Omental fat pad (tissue), 4 donors: ENCODE data around the gene LDAF1. TPM values are rescaled to one million over a fixed set of nuclear protein-coding genes. Genes with fewer than 3 reads are reported as not detected.

Source experiments
- ATAC-seq: fragments of 150-250 bp; one replicate; pipeline ENCODE4 v1.9.1; 2016; ENCODE audit warnings: mild to moderate bottlenecking, moderate library complexity; ENCODE audit not compliant: low FRiP score
- DNase-seq: peaks from one replicate; pipeline ENCODE4 v3.0.0-alpha.2; 2019; ENCODE audit warnings: low spot score
- CTCF ChIP-seq, 3 donors: fragments of 450-650 bp; IDR thresholded peaks; one replicate each; pipeline ENCODE4 v1.5.1; 2016 to 2017; ENCODE audit warnings: antibody characterized with exemption in 3 of 3, mild to moderate bottlenecking in 3 of 3, moderate library complexity in 2 of 3
- total RNA-seq, 4 donors: library from RNA; depleted of rRNA; stranded (reverse); fragments of >200 nt; gene quantifications; one replicate each; pipeline ENCODE4 v1.1.0, GENCODE V29; 2016

Gene LDAF1
- total RNA-seq, 4 donors from 2014 or later, result 22.6 to 60.4 (median 40.9) TPM

- DNase-seq (no peak), ATAC-seq (no peak)
- no peak for TF ChIP-seq CTCF (IDR thresholded peaks at IDR 0.05)
These were observed 39.1 kb downstream of the LDAF1 start for GRCh38 chr16:21197621-21198020.

GRCh38 chr16:21199607-21200218 is 41.2 kb downstream of the LDAF1 start:
- ATAC-seq, result no peak
- no peak for TF ChIP-seq CTCF (IDR thresholded peaks at IDR 0.05)
- DNase-seq, result no peak

GRCh38 chr16:21203155-21203797 is 44.8 kb downstream of the LDAF1 start:
- ATAC-seq, result no peak
- DNase-seq, result no peak
- TF ChIP-seq CTCF (IDR thresholded peaks at IDR 0.05), result no peak

- TF ChIP-seq CTCF (IDR thresholded peaks at IDR 0.05), result no peak
- DNase-seq (no peak), ATAC-seq (no peak)
These were observed 46.8 kb downstream of the LDAF1 start for GRCh38 chr16:21205303-21205702.

- DNase-seq (no peak), ATAC-seq (no peak)
- no peak for TF ChIP-seq CTCF (IDR thresholded peaks at IDR 0.05)
These were observed 48.1 kb downstream of the LDAF1 start for GRCh38 chr16:21206550-21206949.

GRCh38 chr16:21208446-21209230 is 50.2 kb downstream of the LDAF1 start:
- no peak for TF ChIP-seq CTCF (IDR thresholded peaks at IDR 0.05)
- ATAC-seq, result no peak
- DNase-seq, result no peak
